CD4-positive, alpha-beta T cell treated with Interleukin-4 for 1 hour (primary cell): ENCODE data around the gene TUBGCP2.

Experiments
- DNase-seq, 2 donors: peaks; one replicate each; pipeline ENCODE4 v3.0.0-alpha.2; 2020 to 2022

Gene TUBGCP2

GRCh38 chr10:133299738-133300137 lies 8.9 kb downstream of the TUBGCP2 start:
- no peak for DNase-seq

- DNase-seq: no peak
Observed at GRCh38 chr10:133299224-133299623, 9.4 kb downstream of the TUBGCP2 start.

- DNase-seq: no peak
Observed at GRCh38 chr10:133298466-133298865, 10.2 kb downstream of the TUBGCP2 start.

- no peak for DNase-seq
Observed at GRCh38 chr10:133297504-133297903, 11.2 kb downstream of the TUBGCP2 start.

- no peak for DNase-seq
Observed at GRCh38 chr10:133295426-133296320, 13.0 kb downstream of the TUBGCP2 start.

- peak in 1 of 2 donors; percentile 37 for DNase-seq
Observed at GRCh38 chr10:133294189-133294588, 14.5 kb downstream of the TUBGCP2 start.

- DNase-seq: no peak
Observed at GRCh38 chr10:133293810-133294119, 14.9 kb downstream of the TUBGCP2 start.

- peak in 1 of 2 donors; percentile 79 for DNase-seq
Observed at GRCh38 chr10:133292919-133293809, 15.5 kb downstream of the TUBGCP2 start.

GRCh38 chr10:133289761-133290160 lies 18.9 kb downstream of the TUBGCP2 start:
- no peak for DNase-seq

- DNase-seq: no peak
Observed at GRCh38 chr10:133287832-133288500, 20.7 kb downstream of the TUBGCP2 start.

- DNase-seq: no peak
Observed at GRCh38 chr10:133286366-133286765, 22.3 kb downstream of the TUBGCP2 start.

GRCh38 chr10:133285217-133285616 lies 23.5 kb downstream of the TUBGCP2 start:
- no peak for DNase-seq

GRCh38 chr10:133283931-133284330 lies 24.7 kb downstream of the TUBGCP2 start:
- no peak for DNase-seq

- DNase-seq: no peak
Observed at GRCh38 chr10:133282846-133283390, 25.8 kb downstream of the TUBGCP2 start.

GRCh38 chr10:133281628-133282372 lies 26.9 kb downstream of the TUBGCP2 start:
- DNase-seq: no peak

- DNase-seq: no peak
Observed at GRCh38 chr10:133281084-133281483, 27.6 kb downstream of the TUBGCP2 start.

GRCh38 chr10:133280391-133281059 lies 28.1 kb downstream of the TUBGCP2 start:
- DNase-seq: no peak

- DNase-seq: peak in 1 of 2 donors; percentile 43
Observed at GRCh38 chr10:133279326-133280226, 29.1 kb downstream of the TUBGCP2 start.

- peak; percentile 85 to 88 for DNase-seq
Observed at GRCh38 chr10:133278577-133279265, 30.0 kb downstream of the TUBGCP2 start.
